A673 (cell line): ENCODE data around the gene SLC1A7. TPM values are rescaled to one million over a fixed set of nuclear protein-coding genes. Genes with fewer than 3 reads are reported as not detected.

Experiments used
- BruUV-seq: library from RNA; stranded (reverse); fragments of 400-500 nt; replicated peaks from 2 replicates; lab custom pipeline; 2021; lab: Mats Ljungman, UMichigan
- CTCF ChIA-PET: fragments of 300-600 bp; sonication (Branson Sonifier 250); formaldehyde crosslinking; loops from one replicate; lab custom pipeline; 2022; ENCODE audit warnings: antibody characterized with exemption; lab: Charles Lee
- POLR2A ChIA-PET: fragments of 300-600 bp; sonication (Branson Sonifier 250); formaldehyde crosslinking; loops from one replicate; lab custom pipeline; 2022; ENCODE audit warnings: antibody characterized with exemption; ENCODE audit not compliant: low non-redundant PET; lab: Charles Lee
- DNase-seq: peaks from one replicate; pipeline ENCODE4 v3.0.0-alpha.2; 2015; ENCODE audit warnings: low spot score
- H3K27ac ChIP-seq: fragments of 200-600 bp; sonication (generic); 2 replicates; pipeline ENCODE4 v1.5.1; 2016; ENCODE audit warnings: mixed run types, low read depth, mild to moderate bottlenecking, mixed read lengths, antibody characterized with exemption, low read length; ENCODE audit not compliant: poor library complexity, severe bottlenecking
- H3K27me3 ChIP-seq: fragments of 200-600 bp; sonication (generic); replicated peaks from 2 replicates; pipeline ENCODE4 v1.6.1; 2017; ENCODE audit warnings: mixed run types, low read depth, mild to moderate bottlenecking, mixed read lengths, antibody characterized with exemption, low read length; ENCODE audit not compliant: insufficient read depth, poor library complexity
- H3K36me3 ChIP-seq: fragments of 200-600 bp; sonication (generic); 2 replicates; pipeline ENCODE4 v1.6.1; 2016; ENCODE audit warnings: mixed run types, mild to moderate bottlenecking, mixed read lengths, antibody characterized with exemption, low read length; ENCODE audit not compliant: insufficient read depth, poor library complexity, severe bottlenecking
- H3K4me1 ChIP-seq: fragments of 200-600 bp; sonication (generic); 2 replicates; pipeline ENCODE4 v1.6.1; 2017; ENCODE audit warnings: mixed run types, mild to moderate bottlenecking, mixed read lengths, antibody characterized with exemption, low read length; ENCODE audit not compliant: insufficient read depth, poor library complexity, severe bottlenecking
- H3K4me3 ChIP-seq: fragments of 200-600 bp; sonication (generic); 2 replicates; pipeline ENCODE4 v1.5.1; 2016; ENCODE audit warnings: low read depth, mixed run types, mild to moderate bottlenecking, mixed read lengths, low read length; ENCODE audit not compliant: poor library complexity, severe bottlenecking
- H3K9me3 ChIP-seq: fragments of 200-600 bp; sonication (generic); 2 replicates; pipeline ENCODE4 v1.6.1; 2016; ENCODE audit warnings: mixed run types, low read depth, mild to moderate bottlenecking, mixed read lengths, antibody characterized with exemption, low read length; ENCODE audit not compliant: poor library complexity, severe bottlenecking
- EZH2 ChIP-seq: fragments of 200-600 bp; sonication (generic); IDR thresholded peaks from 2 replicates; pipeline ENCODE4 v1.6.1; 2017; ENCODE audit warnings: borderline replicate concordance, low read depth, mild to moderate bottlenecking, mixed read lengths, antibody characterized with exemption, low read length; ENCODE audit not compliant: poor library complexity, severe bottlenecking
- intact Hi-C: fragments of 100-400 bp; cut with micrococcal nuclease; formaldehyde crosslinking; loops from one replicate; pipeline ENCODE4 v1.10.0; 2022; ENCODE audit not compliant: unreplicated experiment
- total RNA-seq: library from RNA; stranded (reverse); gene quantifications from 2 replicates; pipeline ENCODE4 v1.2.3, GENCODE V29; 2021
- TF ChIP-seq, protein P1 (sequence below): fragments of 300-800, 200-600 bp; sonication (generic); conservative IDR thresholded peaks from 2 replicates; pipeline ENCODE4 v1.5.1; 2017; ENCODE audit warnings: low read depth, mild to moderate bottlenecking, antibody characterized with exemption, low read length, moderate library complexity, mixed read lengths

Gene SLC1A7
- total RNA-seq, 1 experiment from 2014 or later: not detected

DNA sequence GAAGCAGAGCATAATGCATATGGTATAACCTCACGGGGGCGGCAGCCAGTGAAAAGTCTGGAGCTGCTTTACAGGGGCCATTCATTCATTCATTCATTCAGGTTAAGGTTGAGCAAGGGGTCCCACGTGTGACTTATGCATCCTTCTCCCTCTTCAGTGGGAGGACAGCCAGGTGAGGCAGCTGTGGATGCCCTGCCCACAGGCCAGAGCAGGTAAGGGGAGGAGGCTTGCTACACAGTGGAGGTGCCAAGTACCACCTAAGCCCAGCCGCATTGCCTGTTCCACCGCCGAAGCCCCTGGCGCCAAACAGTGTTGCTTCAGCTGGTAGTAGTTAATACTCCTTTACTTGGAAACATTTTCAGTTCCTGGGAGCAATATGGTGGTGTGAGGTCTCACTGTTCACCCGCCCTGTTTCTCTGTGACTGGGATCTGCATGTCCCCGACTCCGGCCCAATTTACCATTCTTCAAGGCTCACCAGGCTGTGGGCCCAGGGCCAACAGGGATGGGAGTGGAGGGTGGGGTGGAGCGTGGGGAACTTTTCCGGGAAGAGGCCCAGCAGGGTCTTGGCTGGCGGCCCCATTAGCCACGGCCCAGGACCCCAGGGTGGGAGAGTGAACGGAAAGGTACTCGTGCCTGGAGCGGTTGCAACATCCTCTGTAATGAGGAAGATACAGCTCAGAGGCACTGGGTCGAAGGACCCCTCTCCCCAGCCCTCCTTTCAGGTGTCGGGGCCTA, 81.1 kb downstream of the SLC1A7 start:
- Histone ChIP-seq H3K9me3 (no peaks in the 10 kb centered on the region), H3K4me3 (peak overlapping the region; percentile 60), H3K27ac (no peak overlapping the region), H3K4me1 (no peaks in the 10 kb centered on the region), H3K27me3 (peaks cover 10% of the 10 kb centered on the region), H3K36me3 (no peaks in the 10 kb centered on the region)
- CTCF ChIA-PET: no interaction called here
- DNase-seq: no peak
- BruUV-seq: no TSS peak
- POLR2A ChIA-PET: no interaction called here
- TF ChIP-seq, protein P1, sequence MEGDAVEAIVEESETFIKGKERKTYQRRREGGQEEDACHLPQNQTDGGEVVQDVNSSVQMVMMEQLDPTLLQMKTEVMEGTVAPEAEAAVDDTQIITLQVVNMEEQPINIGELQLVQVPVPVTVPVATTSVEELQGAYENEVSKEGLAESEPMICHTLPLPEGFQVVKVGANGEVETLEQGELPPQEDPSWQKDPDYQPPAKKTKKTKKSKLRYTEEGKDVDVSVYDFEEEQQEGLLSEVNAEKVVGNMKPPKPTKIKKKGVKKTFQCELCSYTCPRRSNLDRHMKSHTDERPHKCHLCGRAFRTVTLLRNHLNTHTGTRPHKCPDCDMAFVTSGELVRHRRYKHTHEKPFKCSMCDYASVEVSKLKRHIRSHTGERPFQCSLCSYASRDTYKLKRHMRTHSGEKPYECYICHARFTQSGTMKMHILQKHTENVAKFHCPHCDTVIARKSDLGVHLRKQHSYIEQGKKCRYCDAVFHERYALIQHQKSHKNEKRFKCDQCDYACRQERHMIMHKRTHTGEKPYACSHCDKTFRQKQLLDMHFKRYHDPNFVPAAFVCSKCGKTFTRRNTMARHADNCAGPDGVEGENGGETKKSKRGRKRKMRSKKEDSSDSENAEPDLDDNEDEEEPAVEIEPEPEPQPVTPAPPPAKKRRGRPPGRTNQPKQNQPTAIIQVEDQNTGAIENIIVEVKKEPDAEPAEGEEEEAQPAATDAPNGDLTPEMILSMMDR: no peak
- no peak for TF ChIP-seq EZH2
- intact Hi-C loops: loop anchor here (10.0 kb wide), 1 partner anchor 124 kb away; no protein-coding TSS in a partner anchor

DNA sequence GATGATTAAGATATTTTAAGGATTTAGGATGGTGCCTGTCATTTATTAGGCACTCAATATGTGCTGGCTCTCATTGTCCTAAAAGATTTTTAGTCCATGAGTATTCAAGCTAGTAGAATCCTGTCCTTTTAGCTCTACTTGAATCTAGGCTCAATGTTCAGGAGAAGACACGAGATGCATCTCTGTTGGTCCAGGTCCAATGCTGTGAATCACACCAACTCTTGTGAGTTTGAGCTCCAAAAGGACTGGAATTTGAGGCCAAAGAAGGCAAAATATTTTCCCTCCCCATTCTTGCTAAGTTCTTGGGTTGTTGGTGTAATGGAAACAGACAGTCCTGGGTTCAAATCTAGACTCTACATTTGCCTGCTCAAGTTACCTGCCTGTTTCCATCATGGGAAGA, 81.9 kb downstream of the SLC1A7 start:
- no peaks in the 10 kb centered on the region for H3K4me1 ChIP-seq
- POLR2A ChIA-PET: no interaction called here
- intact Hi-C loops: loop anchor here (10.0 kb wide), 1 partner anchor 124 kb away; no protein-coding TSS in a partner anchor
- no TSS peak for BruUV-seq
- peaks cover 10% of the 10 kb centered on the region for H3K27me3 ChIP-seq
- H3K4me3 ChIP-seq: no peak overlapping the region
- TF ChIP-seq EZH2: no peak
- TF ChIP-seq, protein P1: no peak
- H3K9me3 ChIP-seq: no peaks in the 10 kb centered on the region
- no peak overlapping the region for H3K27ac ChIP-seq
- no peaks in the 10 kb centered on the region for H3K36me3 ChIP-seq
- no peak for DNase-seq
- CTCF ChIA-PET: no interaction called here

DNA sequence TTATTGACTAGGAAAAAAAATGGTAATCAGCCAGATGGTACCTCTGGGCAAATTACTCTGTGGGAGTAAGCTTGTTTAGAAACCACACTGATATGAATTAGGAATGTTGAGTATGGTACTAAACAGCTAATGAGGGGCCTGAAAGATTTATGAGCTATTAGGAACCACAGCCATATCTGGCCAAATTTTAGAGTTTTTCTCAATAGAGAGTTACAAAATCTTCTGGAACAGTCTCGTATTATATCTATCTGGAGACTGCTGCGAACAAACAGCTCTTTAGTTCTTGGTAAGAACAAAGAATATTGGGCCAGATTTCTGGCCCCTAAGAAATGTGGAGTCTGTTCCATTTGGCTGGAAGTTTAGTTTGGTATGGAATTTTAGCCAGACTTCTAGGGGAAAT, 85.3 kb downstream of the SLC1A7 start:
- Histone ChIP-seq H3K27me3 (peaks cover 10% of the 10 kb centered on the region), H3K27ac (no peak overlapping the region), H3K4me1 (no peaks in the 10 kb centered on the region), H3K4me3 (no peak overlapping the region), H3K9me3 (no peaks in the 10 kb centered on the region), H3K36me3 (no peaks in the 10 kb centered on the region)
- TF ChIP-seq, protein P1: no peak
- TF ChIP-seq EZH2: no peak
- DNase-seq: peak; percentile 17
- POLR2A ChIA-PET: no interaction called here
- CTCF ChIA-PET: no interaction called here
- intact Hi-C loops: no loop called here
- BruUV-seq: no TSS peak
